PC-9 (cell line): ENCODE data around the gene RPL22.

Experiments used
- EZH2 ChIP-seq: fragments of 200-600 bp; sonication (generic); IDR thresholded peaks from 2 replicates; pipeline ENCODE4 v1.8.0; 2017; ENCODE audit warnings: antibody characterized with exemption, low read depth
- TF ChIP-seq, protein P1 (sequence below): fragments of 200-600 bp; sonication (generic); conservative IDR thresholded peaks from 2 replicates; pipeline ENCODE4 v1.6.1; 2017; ENCODE audit warnings: mixed run types, antibody characterized with exemption, mild to moderate bottlenecking, moderate library complexity

DNA sequence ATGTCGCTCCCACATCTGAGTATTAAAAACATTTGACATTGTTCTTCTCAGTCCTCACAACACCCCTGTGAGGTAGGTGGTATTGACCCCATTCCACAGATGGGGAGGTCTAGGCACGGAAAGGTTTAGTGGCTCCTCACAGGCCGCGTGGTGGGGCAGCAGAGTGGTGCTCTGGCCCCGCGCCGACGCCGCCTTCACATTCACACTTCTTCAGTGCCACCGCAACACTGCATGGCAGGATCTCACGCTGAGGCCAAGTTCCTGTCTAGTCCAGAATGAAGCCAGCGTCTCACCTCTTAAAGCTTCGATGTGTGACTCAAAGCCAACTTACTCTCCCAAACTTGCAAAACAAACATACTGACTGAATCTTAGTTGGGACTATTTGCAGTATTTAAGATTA, 24.2 kb upstream of the RPL22 start:
- TF ChIP-seq EZH2, result no peak
- TF ChIP-seq, protein P1, sequence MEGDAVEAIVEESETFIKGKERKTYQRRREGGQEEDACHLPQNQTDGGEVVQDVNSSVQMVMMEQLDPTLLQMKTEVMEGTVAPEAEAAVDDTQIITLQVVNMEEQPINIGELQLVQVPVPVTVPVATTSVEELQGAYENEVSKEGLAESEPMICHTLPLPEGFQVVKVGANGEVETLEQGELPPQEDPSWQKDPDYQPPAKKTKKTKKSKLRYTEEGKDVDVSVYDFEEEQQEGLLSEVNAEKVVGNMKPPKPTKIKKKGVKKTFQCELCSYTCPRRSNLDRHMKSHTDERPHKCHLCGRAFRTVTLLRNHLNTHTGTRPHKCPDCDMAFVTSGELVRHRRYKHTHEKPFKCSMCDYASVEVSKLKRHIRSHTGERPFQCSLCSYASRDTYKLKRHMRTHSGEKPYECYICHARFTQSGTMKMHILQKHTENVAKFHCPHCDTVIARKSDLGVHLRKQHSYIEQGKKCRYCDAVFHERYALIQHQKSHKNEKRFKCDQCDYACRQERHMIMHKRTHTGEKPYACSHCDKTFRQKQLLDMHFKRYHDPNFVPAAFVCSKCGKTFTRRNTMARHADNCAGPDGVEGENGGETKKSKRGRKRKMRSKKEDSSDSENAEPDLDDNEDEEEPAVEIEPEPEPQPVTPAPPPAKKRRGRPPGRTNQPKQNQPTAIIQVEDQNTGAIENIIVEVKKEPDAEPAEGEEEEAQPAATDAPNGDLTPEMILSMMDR, result no peak
